OCI-LY1 (cell line): ENCODE measurements around the gene ARHGEF16.

ENCODE experiments used
- EZH2 ChIP-seq: fragments of 200-600 bp; sonication (generic), shearing (Covaris generic); IDR thresholded peaks from 2 replicates; pipeline ENCODE4 v1.8.0; 2017; ENCODE audit warnings: borderline replicate concordance, mixed run types, mild to moderate bottlenecking, antibody characterized with exemption, low read length, moderate library complexity, mixed read lengths
- TF ChIP-seq, protein P1 (sequence below): fragments of 200-600 bp; sonication (generic), shearing (Covaris generic); IDR thresholded peaks from 2 replicates; pipeline ENCODE4 v1.5.1; 2017; ENCODE audit warnings: mild to moderate bottlenecking, antibody characterized with exemption, low read length, moderate library complexity, mixed read lengths

DNA sequence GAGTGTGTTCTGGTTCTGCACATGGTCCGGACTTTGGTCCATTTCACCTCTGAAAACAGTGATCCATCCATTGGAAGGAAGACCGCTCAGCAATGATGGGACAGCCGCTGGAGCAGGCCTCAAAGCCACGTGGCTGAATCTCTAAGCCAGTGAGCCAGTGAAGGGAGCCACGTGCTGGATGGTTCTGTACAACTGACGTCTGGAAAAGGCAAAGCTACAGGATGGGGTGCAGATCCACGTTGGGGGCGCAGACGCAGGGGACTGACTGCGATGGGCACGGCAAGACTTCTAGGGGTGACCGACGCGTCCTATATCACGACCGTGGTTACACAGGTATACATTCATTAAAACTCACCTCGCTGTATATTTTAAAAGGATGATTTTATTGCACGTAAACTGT lies 10.2 kb upstream of the ARHGEF16 start:
- TF ChIP-seq, protein P1, sequence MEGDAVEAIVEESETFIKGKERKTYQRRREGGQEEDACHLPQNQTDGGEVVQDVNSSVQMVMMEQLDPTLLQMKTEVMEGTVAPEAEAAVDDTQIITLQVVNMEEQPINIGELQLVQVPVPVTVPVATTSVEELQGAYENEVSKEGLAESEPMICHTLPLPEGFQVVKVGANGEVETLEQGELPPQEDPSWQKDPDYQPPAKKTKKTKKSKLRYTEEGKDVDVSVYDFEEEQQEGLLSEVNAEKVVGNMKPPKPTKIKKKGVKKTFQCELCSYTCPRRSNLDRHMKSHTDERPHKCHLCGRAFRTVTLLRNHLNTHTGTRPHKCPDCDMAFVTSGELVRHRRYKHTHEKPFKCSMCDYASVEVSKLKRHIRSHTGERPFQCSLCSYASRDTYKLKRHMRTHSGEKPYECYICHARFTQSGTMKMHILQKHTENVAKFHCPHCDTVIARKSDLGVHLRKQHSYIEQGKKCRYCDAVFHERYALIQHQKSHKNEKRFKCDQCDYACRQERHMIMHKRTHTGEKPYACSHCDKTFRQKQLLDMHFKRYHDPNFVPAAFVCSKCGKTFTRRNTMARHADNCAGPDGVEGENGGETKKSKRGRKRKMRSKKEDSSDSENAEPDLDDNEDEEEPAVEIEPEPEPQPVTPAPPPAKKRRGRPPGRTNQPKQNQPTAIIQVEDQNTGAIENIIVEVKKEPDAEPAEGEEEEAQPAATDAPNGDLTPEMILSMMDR, result no peak
- TF ChIP-seq EZH2, result no peak
